ENCODE results near the gene PIK3C2B. TPM values are rescaled to one million over a fixed set of nuclear protein-coding genes. Genes with fewer than 3 reads are reported as not detected.

The PIK3C2B gene
- total RNA-seq, 2 experiments from 2014 or later: 27.4 to 28.9 TPM

Other genes starting within 250 kb of the PIK3C2B start
- gene PLEKHA6, start 134.9 kb downstream of the PIK3C2B start, total RNA-seq: not detected
- gene PPP1R15B, start 83.0 kb downstream of the PIK3C2B start, total RNA-seq: 10 to 100 TPM; 62.5 to 70.6 TPM
- 10 to 100 TPM; 95.0 to 98.1 TPM for gene MDM4, start 21.6 kb upstream of the PIK3C2B start, total RNA-seq
- gene LRRN2, start 190.9 kb upstream of the PIK3C2B start, total RNA-seq: not detected